ENCODE results near the gene GALK1. TPM values are rescaled to one million over a fixed set of nuclear protein-coding genes. Genes with fewer than 3 reads are reported as not detected.

Gene GALK1
- total RNA-seq, 4 donors from 2014 or later: 15.2 to 34.9 (median 22.9) TPM

GRCh38 chr17:75750661-75751423, 14.2 kb downstream of the GALK1 start:
- no peak overlapping the region for H3K4me3 ChIP-seq
- no peak for TF ChIP-seq POLR2A (IDR thresholded peaks at IDR 0.05)
- no peak for TF ChIP-seq CTCF (IDR thresholded peaks at IDR 0.05)
- no peak for TF ChIP-seq POLR2AphosphoS5 (IDR thresholded peaks at IDR 0.05)
- no peak for TF ChIP-seq EP300 (IDR thresholded peaks at IDR 0.05)
- H3K9me3 ChIP-seq: no peaks in the 10 kb centered on the region
- peak in 1 of 2 donors; percentile 68 for DNase-seq (ENCODE audit: low spot score in 2 of 2)
- WGBS: 85% methylated on average over 16 of the region's 23 CpGs
- H3K4me1 ChIP-seq: peaks cover 51% of the 10 kb centered on the region
- peaks cover 73% of the 10 kb centered on the region for H3K36me3 ChIP-seq
- no peaks in the 10 kb centered on the region for H3K27me3 ChIP-seq
- no peak overlapping the region for H3K27ac ChIP-seq

- peaks cover 40% of the 10 kb centered on the region for H3K4me1 ChIP-seq
- H3K27ac ChIP-seq: peak overlapping the region; percentile 4
- H3K9me3 ChIP-seq: no peaks in the 10 kb centered on the region
- no peak for TF ChIP-seq POLR2AphosphoS5 (IDR thresholded peaks at IDR 0.05)
- TF ChIP-seq CTCF (IDR thresholded peaks at IDR 0.05): peak; percentile 86 to 87
- 40% methylated on average over 8 of the region's 20 CpGs for WGBS
- peak; percentile 94 to 95 for DNase-seq (ENCODE audit: low spot score in 2 of 2)
- H3K4me3 ChIP-seq: no peak overlapping the region
- H3K27me3 ChIP-seq: no peaks in the 10 kb centered on the region
- H3K36me3 ChIP-seq: peaks cover 78% of the 10 kb centered on the region
These were observed 15.2 kb downstream of the GALK1 start for GRCh38 chr17:75749545-75750389.

GRCh38 chr17:75748706-75749105, 16.3 kb downstream of the GALK1 start:
- TF ChIP-seq POLR2A (IDR thresholded peaks at IDR 0.05) (no peak), EP300 (IDR thresholded peaks at IDR 0.05) (no peak), POLR2AphosphoS5 (IDR thresholded peaks at IDR 0.05) (no peak), CTCF (IDR thresholded peaks at IDR 0.05) (no peak)
- DNase-seq (ENCODE audit: low spot score in 2 of 2): no peak
- no peaks in the 10 kb centered on the region for H3K27me3 ChIP-seq
- peaks cover 77% of the 10 kb centered on the region for H3K36me3 ChIP-seq
- WGBS: 77% methylated on average over 7 of the region's 9 CpGs
- no peak overlapping the region for H3K4me3 ChIP-seq
- H3K9me3 ChIP-seq: no peaks in the 10 kb centered on the region
- H3K27ac ChIP-seq: no peak overlapping the region
- H3K4me1 ChIP-seq: peaks cover 30% of the 10 kb centered on the region

- no peak overlapping the region for H3K27ac ChIP-seq
- H3K9me3 ChIP-seq: no peaks in the 10 kb centered on the region
- no peak for DNase-seq (ENCODE audit: low spot score in 2 of 2)
- peaks cover 5% of the 10 kb centered on the region for H3K4me1 ChIP-seq
- H3K27me3 ChIP-seq: no peaks in the 10 kb centered on the region
- 97% methylated on average over 11 of the region's 25 CpGs for WGBS
- TF ChIP-seq CTCF (IDR thresholded peaks at IDR 0.05) (no peak), POLR2A (IDR thresholded peaks at IDR 0.05) (no peak), EP300 (IDR thresholded peaks at IDR 0.05) (no peak), POLR2AphosphoS5 (IDR thresholded peaks at IDR 0.05) (no peak)
- H3K36me3 ChIP-seq: peaks cover 75% of the 10 kb centered on the region
- H3K4me3 ChIP-seq: no peak overlapping the region
These were observed 21.3 kb downstream of the GALK1 start for GRCh38 chr17:75743625-75744206.

GRCh38 chr17:75742337-75742736, 22.7 kb downstream of the GALK1 start:
- Histone ChIP-seq H3K4me1 (peaks cover 2% of the 10 kb centered on the region), H3K36me3 (peaks cover 78% of the 10 kb centered on the region), H3K27ac (no peak overlapping the region), H3K9me3 (no peaks in the 10 kb centered on the region), H3K4me3 (no peak overlapping the region), H3K27me3 (no peaks in the 10 kb centered on the region)
- TF ChIP-seq POLR2A (IDR thresholded peaks at IDR 0.05): no peak
- TF ChIP-seq EP300 (IDR thresholded peaks at IDR 0.05): no peak
- TF ChIP-seq CTCF (IDR thresholded peaks at IDR 0.05): no peak
- TF ChIP-seq POLR2AphosphoS5 (IDR thresholded peaks at IDR 0.05): no peak
- WGBS: 94% methylated on average over 12 of the region's 25 CpGs
- peak in 1 of 2 donors; percentile 66 for DNase-seq (ENCODE audit: low spot score in 2 of 2)
